ENCODE data around the gene PRICKLE1. TPM values are rescaled to one million over a fixed set of nuclear protein-coding genes. Genes with fewer than 3 reads are reported as not detected.

PRICKLE1 gene
- total and polyA plus RNA-seq, 2 donors (not counting 3 experiments of a cell fraction or from before 2014, with no cell fraction given), result 34.3 to 86.0 TPM

DNA sequence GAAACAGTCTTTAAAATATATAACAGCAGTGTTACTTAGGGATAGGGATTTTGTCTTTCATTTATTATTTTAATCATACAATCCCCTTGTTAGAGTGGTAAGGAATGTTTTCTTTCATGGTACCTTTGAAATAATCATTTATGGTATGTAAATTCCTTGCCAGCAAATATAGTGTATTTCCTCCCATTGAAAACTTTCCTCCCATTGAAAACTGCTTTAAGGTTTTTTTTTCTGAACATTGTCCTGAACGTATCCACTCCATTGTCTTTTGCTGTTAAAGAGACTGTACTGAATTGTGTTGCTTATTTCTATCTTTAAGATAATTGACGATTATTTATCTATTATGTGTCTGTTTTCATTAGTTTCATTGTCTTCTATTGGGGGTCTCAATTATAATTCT lies 180.1 kb downstream of the PRICKLE1 start:
- dilution Hi-C loops (cut with MboI; ENCODE audit: extremely low pct_ligation_motif_present, low sequenced_read_pairs) (no loop called here), intact Hi-C loops (cut with micrococcal nuclease) (no loop called here)
- ChIA-PET POLR2A (interaction anchor here (0.7 kb wide), 1 partner anchor 50 kb away, joined by 3 read pairs; no protein-coding TSS in a partner anchor), CTCF (interaction anchor here (0.8 to 1.6 kb wide), 4 partner anchors 26 to 160 kb away, joined by 3 to 7 read pairs (median 4); no protein-coding TSS in a partner anchor)
- FAIRE-seq, result no peak
- Histone ChIP-seq H3K9me1 (replicated peaks; ENCODE audit: control insufficient read depth, extremely low read depth, insufficient read depth, low read length) (no peaks in the 10 kb centered on the region), H3K4me1 (ENCODE audit: control insufficient read depth, extremely low read depth, insufficient read depth, low read length) (peaks cover 18% of the 10 kb centered on the region), H3K36me3 (ENCODE audit: control insufficient read depth in 2 of 2, extremely low read depth in 1 of 2, insufficient read depth in 2 of 2, low read length in 2 of 2) (no peaks in the 10 kb centered on the region), H3K79me2 (ENCODE audit: control insufficient read depth, insufficient read depth, low read length) (no peaks in the 10 kb centered on the region), H3K27ac (ENCODE audit: insufficient read depth, low read depth, low read length) (peak overlapping the region; percentile 37), H3K4me2 (ENCODE audit: insufficient read depth, low read length) (peak overlapping the region; percentile 64), H3K9ac (replicated peaks; ENCODE audit: extremely low read depth, insufficient read depth, low read length) (peak overlapping the region; percentile 23), H2AFZ (ENCODE audit: low read depth, low read length) (no peak overlapping the region), H4K20me1 (replicated peaks; ENCODE audit: control insufficient read depth, extremely low read depth, insufficient read depth, low read length) (no peaks in the 10 kb centered on the region), H3K4me3 (replicated peaks in 1 of 3; ENCODE audit: insufficient read depth in 1 of 3, low read depth in 1 of 3, low read length in 3 of 3) (no peak overlapping the region), H3K27me3 (ENCODE audit: control insufficient read depth in 2 of 2, insufficient read depth in 2 of 2, low read length in 2 of 2) (no peaks in the 10 kb centered on the region), H3K9me3 (replicated peaks; ENCODE audit: control insufficient read depth, insufficient read depth, low read length) (no peaks in the 10 kb centered on the region)
- TF ChIP-seq, protein P1, sequence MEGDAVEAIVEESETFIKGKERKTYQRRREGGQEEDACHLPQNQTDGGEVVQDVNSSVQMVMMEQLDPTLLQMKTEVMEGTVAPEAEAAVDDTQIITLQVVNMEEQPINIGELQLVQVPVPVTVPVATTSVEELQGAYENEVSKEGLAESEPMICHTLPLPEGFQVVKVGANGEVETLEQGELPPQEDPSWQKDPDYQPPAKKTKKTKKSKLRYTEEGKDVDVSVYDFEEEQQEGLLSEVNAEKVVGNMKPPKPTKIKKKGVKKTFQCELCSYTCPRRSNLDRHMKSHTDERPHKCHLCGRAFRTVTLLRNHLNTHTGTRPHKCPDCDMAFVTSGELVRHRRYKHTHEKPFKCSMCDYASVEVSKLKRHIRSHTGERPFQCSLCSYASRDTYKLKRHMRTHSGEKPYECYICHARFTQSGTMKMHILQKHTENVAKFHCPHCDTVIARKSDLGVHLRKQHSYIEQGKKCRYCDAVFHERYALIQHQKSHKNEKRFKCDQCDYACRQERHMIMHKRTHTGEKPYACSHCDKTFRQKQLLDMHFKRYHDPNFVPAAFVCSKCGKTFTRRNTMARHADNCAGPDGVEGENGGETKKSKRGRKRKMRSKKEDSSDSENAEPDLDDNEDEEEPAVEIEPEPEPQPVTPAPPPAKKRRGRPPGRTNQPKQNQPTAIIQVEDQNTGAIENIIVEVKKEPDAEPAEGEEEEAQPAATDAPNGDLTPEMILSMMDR (IDR thresholded peaks at IDR 0.05; ENCODE audit: extremely low read depth in 1 of 2, insufficient read depth in 1 of 2, low read depth in 1 of 2, low read length in 2 of 2), result no peak
- TF ChIP-seq FOS (IDR thresholded peaks at IDR 0.05; ENCODE audit: borderline replicate concordance, insufficient read depth, low read length), result no peak
- no peak for TF ChIP-seq GATA2 (IDR thresholded peaks at IDR 0.05; ENCODE audit: insufficient read depth, insufficient read length, low read depth, low read length)
- TF ChIP-seq, protein P2, sequence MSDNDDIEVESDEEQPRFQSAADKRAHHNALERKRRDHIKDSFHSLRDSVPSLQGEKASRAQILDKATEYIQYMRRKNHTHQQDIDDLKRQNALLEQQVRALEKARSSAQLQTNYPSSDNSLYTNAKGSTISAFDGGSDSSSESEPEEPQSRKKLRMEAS (IDR thresholded peaks at IDR 0.05; ENCODE audit: insufficient read depth, insufficient read length), result no peak
- TF ChIP-seq POLR2A (IDR thresholded peaks at IDR 0.05; ENCODE audit: low read depth, low read length), result no peak
- TF ChIP-seq EZH2 (IDR thresholded peaks at IDR 0.05; ENCODE audit: borderline replicate concordance, low read depth, low read length, severe bottlenecking), result no peak
- TF ChIP-seq POLR2AphosphoS5 (IDR thresholded peaks at IDR 0.05; ENCODE audit: insufficient read depth, low read depth, low read length), result no peak
- TF ChIP-seq JUN (IDR thresholded peaks at IDR 0.05; ENCODE audit: borderline replicate concordance, insufficient read depth, insufficient read length, low read depth), result no peak
- TF ChIP-seq MYC (IDR thresholded peaks at IDR 0.05; ENCODE audit: low read depth, low read length), result no peak
- DNase-seq (ENCODE audit: low read depth, low spot score), result peak; percentile 70
- BruUV-seq (replicated peaks), result no TSS peak

Data from endothelial cell of umbilical vein (primary cell).